ENCODE measurements around the gene IL20RA.

DNA sequence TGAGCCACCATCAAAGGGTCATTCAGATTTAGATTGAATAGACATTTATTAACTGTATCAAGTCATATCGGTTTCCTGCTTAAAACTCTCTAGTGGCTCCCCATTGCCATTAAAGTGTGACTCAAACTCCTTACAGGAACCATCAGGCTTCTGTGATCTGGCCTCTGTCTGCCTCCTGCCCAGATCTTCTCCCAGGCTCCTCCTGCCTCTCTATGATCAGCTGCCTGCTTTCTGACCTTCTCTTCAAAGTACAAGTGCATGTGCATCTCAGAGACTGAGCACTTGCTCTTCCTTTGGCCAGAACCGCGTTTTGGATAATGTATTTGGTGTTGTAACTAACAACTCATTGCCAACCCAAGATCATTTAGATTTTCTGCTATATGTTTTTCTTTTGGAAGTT is 52.7 kb downstream of the IL20RA start:
- TF ChIP-seq, protein P1, sequence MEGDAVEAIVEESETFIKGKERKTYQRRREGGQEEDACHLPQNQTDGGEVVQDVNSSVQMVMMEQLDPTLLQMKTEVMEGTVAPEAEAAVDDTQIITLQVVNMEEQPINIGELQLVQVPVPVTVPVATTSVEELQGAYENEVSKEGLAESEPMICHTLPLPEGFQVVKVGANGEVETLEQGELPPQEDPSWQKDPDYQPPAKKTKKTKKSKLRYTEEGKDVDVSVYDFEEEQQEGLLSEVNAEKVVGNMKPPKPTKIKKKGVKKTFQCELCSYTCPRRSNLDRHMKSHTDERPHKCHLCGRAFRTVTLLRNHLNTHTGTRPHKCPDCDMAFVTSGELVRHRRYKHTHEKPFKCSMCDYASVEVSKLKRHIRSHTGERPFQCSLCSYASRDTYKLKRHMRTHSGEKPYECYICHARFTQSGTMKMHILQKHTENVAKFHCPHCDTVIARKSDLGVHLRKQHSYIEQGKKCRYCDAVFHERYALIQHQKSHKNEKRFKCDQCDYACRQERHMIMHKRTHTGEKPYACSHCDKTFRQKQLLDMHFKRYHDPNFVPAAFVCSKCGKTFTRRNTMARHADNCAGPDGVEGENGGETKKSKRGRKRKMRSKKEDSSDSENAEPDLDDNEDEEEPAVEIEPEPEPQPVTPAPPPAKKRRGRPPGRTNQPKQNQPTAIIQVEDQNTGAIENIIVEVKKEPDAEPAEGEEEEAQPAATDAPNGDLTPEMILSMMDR (conservative IDR thresholded peaks at IDR 0.05), result no peak
- no peak for TF ChIP-seq ZFX (IDR thresholded peaks at IDR 0.05)

Data from C4-2B (cell line).